GM12878 (cell line): ENCODE measurements around the gene POC1B. TPM values are rescaled to one million over a fixed set of nuclear protein-coding genes. Genes with fewer than 3 reads are reported as not detected.

ENCODE experiments used
- ATAC-seq: fragments of 200-7000 bp; cut with Tn5 transposase; 3 replicates; pipeline ENCODE4 v1.9.1; 2020; ENCODE audit warnings: mild to moderate bottlenecking, moderate library complexity
- BruUV-seq: library from RNA; stranded (reverse); fragments of 400-500 nt; replicated peaks from 2 replicates; lab custom pipeline; 2021; lab: Mats Ljungman, UMichigan
- CTCF ChIA-PET: fragments of 300-600 bp; sonication (Branson Sonifier 250); formaldehyde crosslinking; extraction: SDS; loops from one replicate; lab custom pipeline; 2021; ENCODE audit warnings: inconsistent platforms; lab: Yijun Ruan, JAX
- POLR2A ChIA-PET: fragments of 350-600 bp; formaldehyde crosslinking; extraction: SDS; loops from one replicate; lab custom pipeline; 2021; ENCODE audit warnings: inconsistent platforms; lab: Charles Lee
- RAD21 ChIA-PET: fragments of 300-600 bp; sonication (Branson Sonifier 250); formaldehyde crosslinking; loops from one replicate; lab custom pipeline; 2023; ENCODE audit warnings: antibody characterized with exemption; ENCODE audit not compliant: unreplicated experiment; lab: Charles Lee
- SMC1A ChIA-PET: fragments of 300-600 bp; sonication (Branson Sonifier 250); formaldehyde crosslinking; loops from one replicate; lab custom pipeline; 2023; ENCODE audit not compliant: unreplicated experiment, uncharacterized antibody; lab: Charles Lee
- DNase-seq: peaks from one replicate; pipeline ENCODE4 v3.0.0-alpha.2; 2011; ENCODE audit warnings: low read depth, low spot score
- FAIRE-seq: peaks from 3 replicates; lab custom pipeline; 2011; peaks lifted over from hg19 to GRCh38; lab: Jason Lieb, UNC
- H2AFZ ChIP-seq: 2 replicates; pipeline ENCODE4 v1.6.0; 2011; ENCODE audit warnings: low read depth, low read length, control low read depth; ENCODE audit not compliant: control insufficient read depth
- H3K27ac ChIP-seq: 2 replicates; pipeline ENCODE4 v1.5.1; 2011; ENCODE audit warnings: control low read depth; ENCODE audit not compliant: control insufficient read depth, insufficient read depth
- H3K27me3 ChIP-seq, 2 experiments: replicated peaks in 1 of 2; 2 replicates each; pipeline versions ENCODE4 v1.6.0 to v1.6.1; 2011; ENCODE audit warnings: low read length in 1 of 2; ENCODE audit not compliant: control insufficient read depth in 2 of 2, insufficient read depth in 2 of 2
- H3K36me3 ChIP-seq, 2 experiments: 2 replicates each; pipeline ENCODE4 v1.5.1; 2011; ENCODE audit warnings: low read length in 1 of 2; ENCODE audit not compliant: control insufficient read depth in 2 of 2, insufficient read depth in 2 of 2
- H3K4me1 ChIP-seq: 2 replicates; pipeline ENCODE4 v1.6.1; 2011; ENCODE audit warnings: mild to moderate bottlenecking, low read length, moderate library complexity, mixed read lengths; ENCODE audit not compliant: control insufficient read depth, insufficient read depth
- H3K4me2 ChIP-seq: 2 replicates; pipeline ENCODE4 v1.6.0; 2011; ENCODE audit warnings: control low read depth; ENCODE audit not compliant: control insufficient read depth, insufficient read depth
- H3K4me3 ChIP-seq: fragments of 200-600 bp; sonication (generic); 2 replicates; pipeline ENCODE4 v1.5.1; 2016
- H3K79me2 ChIP-seq: 2 replicates; pipeline ENCODE4 v1.6.0; 2011; ENCODE audit warnings: low read length; ENCODE audit not compliant: control insufficient read depth, insufficient read depth
- H3K9ac ChIP-seq: 2 replicates; pipeline ENCODE4 v1.8.0; 2011; ENCODE audit warnings: low read length, control low read depth, mixed read lengths; ENCODE audit not compliant: control insufficient read depth, insufficient read depth
- H3K9me3 ChIP-seq: replicated peaks from 3 replicates; pipeline ENCODE4 v1.5.1; 2011; ENCODE audit warnings: mild to moderate bottlenecking, low read length; ENCODE audit not compliant: control insufficient read depth, insufficient read depth
- H4K20me1 ChIP-seq: 2 replicates; pipeline ENCODE4 v1.6.0; 2011; ENCODE audit not compliant: control insufficient read depth, insufficient read depth
- ASH2L ChIP-seq: fragments of 300-600, 200-600 bp; sonication (generic); IDR thresholded peaks from 2 replicates; pipeline ENCODE4 v1.6.1; 2017; ENCODE audit warnings: low read depth, mild to moderate bottlenecking, borderline replicate concordance
- CHD4 ChIP-seq: fragments of 200-600 bp; sonication (generic); IDR thresholded peaks from 2 replicates; pipeline ENCODE4 v1.6.1; 2016; ENCODE audit warnings: mild to moderate bottlenecking
- CREM ChIP-seq: IDR thresholded peaks from 2 replicates; pipeline ENCODE4 v1.6.1; 2014; ENCODE audit warnings: antibody characterized with exemption, low read depth
- HCFC1 ChIP-seq: fragments of 150-350 bp; IDR thresholded peaks from 2 replicates; pipeline ENCODE4 v1.6.1; 2014; ENCODE audit warnings: low read length
- IKZF2 ChIP-seq, 2 experiments: fragments of 450-650 bp; IDR thresholded peaks; 2 replicates each; pipeline ENCODE4 v1.6.1; 2017; ENCODE audit warnings: mild to moderate bottlenecking in 2 of 2, moderate library complexity in 2 of 2
- NR2C1 ChIP-seq: fragments of 450-650 bp; IDR thresholded peaks from 2 replicates; pipeline ENCODE4 v1.6.1; 2017; ENCODE audit warnings: antibody characterized with exemption, mild to moderate bottlenecking, moderate library complexity
- POU2F2 ChIP-seq: IDR thresholded peaks from 3 replicates; pipeline ENCODE4 v1.6.1; 2011; ENCODE audit warnings: low read depth, mild to moderate bottlenecking, low read length, borderline replicate concordance
- RAD21 ChIP-seq: IDR thresholded peaks from 2 replicates; pipeline ENCODE4 v1.6.1; 2011; ENCODE audit warnings: mild to moderate bottlenecking, low read depth, low read length, moderate library complexity; ENCODE audit not compliant: insufficient read depth
- SMARCA5 ChIP-seq: fragments of 450-650 bp; IDR thresholded peaks from 2 replicates; pipeline ENCODE4 v1.6.1; 2017; ENCODE audit warnings: mild to moderate bottlenecking
- TAF1 ChIP-seq: IDR thresholded peaks from 2 replicates; pipeline ENCODE4 v1.6.1; 2011; ENCODE audit warnings: mild to moderate bottlenecking, low read depth, low read length, borderline replicate concordance
- TCF7 ChIP-seq: IDR thresholded peaks from 2 replicates; pipeline ENCODE4 v1.6.1; 2014; ENCODE audit warnings: antibody characterized with exemption, borderline replicate concordance
- ZNF274 ChIP-seq: IDR thresholded peaks from one replicate; pipeline ENCODE4 v1.8.0; 2011; ENCODE audit not compliant: insufficient read length, insufficient read depth
- ZZZ3 ChIP-seq: IDR thresholded peaks from 2 replicates; pipeline ENCODE4 v1.6.1; 2011; ENCODE audit warnings: low read depth; ENCODE audit not compliant: control insufficient read depth, insufficient read length
- WGBS: methylation state at CpG from one replicate; pipeline ENCODE4 v1.1.6; 2016; ENCODE audit warnings: low lambda C conversion rate; ENCODE audit not compliant: insufficient replicate concordance, insufficient coverage; ENCODE audit errors: missing lambda C conversion rate; 5-methylcytosine and 5-hydroxymethylcytosine counted together
- in situ Hi-C: fragments of 300-500 bp; cut with MboI; formaldehyde crosslinking; loops from 9 replicates; pipeline ENCODE4 v1.14.3; 2018; ENCODE audit warnings: mixed read lengths
- intact Hi-C: fragments of 100-400 bp; cut with micrococcal nuclease; formaldehyde crosslinking; loops from one replicate; pipeline ENCODE4 v1.14.2; 2022; ENCODE audit not compliant: unreplicated experiment
- polyA plus RNA-seq, 11 experiments: library from polyadenylated mRNA; depleted of rRNA in 4 of 11; unstranded in 6 of 11; stranded (reverse) in 5 of 11; fragments of >200 nt; fragmentation: Nextera tagmentation in 4 of 11; fragmentation: Illumina TruSeq in 1 of 11; extraction: Ambion mirVana in 4 of 11; extraction: Trizol in 1 of 11; gene quantifications; 1 replicate in 1 of 11; 2 replicates in 10 of 11; pipeline versions ENCODE4 v1.2.1 to v1.2.3, GENCODE V29; 2011 to 2016; ENCODE audit warnings: inconsistent platforms in 2 of 11, missing spikeins in 2 of 11, low read depth in 1 of 11
- total RNA-seq, 4 experiments: library from RNA; depleted of rRNA in 3 of 4; stranded (reverse); fragments of >200 nt in 3 of 4; fragmentation: Illumina TruSeq in 1 of 4; extraction: Trizol in 1 of 4; gene quantifications; 2 replicates each; pipeline versions ENCODE4 v1.2.1 to v1.2.3, GENCODE V29; 2013 to 2021
- TF ChIP-seq, protein P1 (sequence below): IDR thresholded peaks from 2 replicates; pipeline ENCODE4 v1.6.1; 2012; ENCODE audit warnings: low read depth, low read length, improper control_type of control experiment
- TF ChIP-seq, protein P2 (sequence below): fragments of 450-650 bp; formaldehyde crosslinking; IDR thresholded peaks from 2 replicates; pipeline ENCODE4 v1.4.0; 2022; ENCODE audit warnings: mild to moderate bottlenecking, moderate library complexity
- TF ChIP-seq, protein P3 (sequence below): fragments of 450-650 bp; IDR thresholded peaks from 2 replicates; pipeline ENCODE4 v1.6.1; 2017; ENCODE audit warnings: mild to moderate bottlenecking, low read depth, inconsistent platforms; ENCODE audit not compliant: poor library complexity, severe bottlenecking
- TF ChIP-seq, protein P4 (sequence below): IDR thresholded peaks from 2 replicates; pipeline ENCODE4 v1.6.1; 2011; ENCODE audit warnings: borderline replicate concordance, low read depth, mild to moderate bottlenecking, moderate library complexity, low read length; ENCODE audit not compliant: insufficient read depth, poor library complexity, severe bottlenecking

POC1B gene
- total and polyA plus RNA-seq, 10 of the 15 experiments (the other 5 are each of a cell fraction or from before 2014, with no cell fraction given): 4.4 to 17.8 (median 11.3) TPM

DNA sequence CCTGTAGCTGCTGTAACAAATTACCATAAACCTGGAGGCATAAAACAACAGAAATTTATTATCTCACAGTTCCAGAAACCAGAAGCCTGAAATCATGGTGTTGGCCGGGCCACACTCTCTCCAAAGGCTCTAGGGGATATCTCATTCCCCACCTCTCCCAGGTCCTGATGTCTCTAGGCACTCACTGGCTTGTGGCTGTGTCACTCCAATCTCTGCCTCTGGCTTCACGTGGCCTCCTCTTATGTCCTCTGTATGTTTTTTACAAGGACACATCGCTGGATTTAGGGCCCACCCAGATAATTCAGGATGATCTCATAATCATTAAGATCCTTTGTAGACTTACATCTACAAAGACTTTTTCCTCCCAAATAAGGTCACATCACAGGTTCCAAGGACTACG is 9.2 kb downstream of the POC1B start:
- H3K4me3 ChIP-seq: no peak overlapping the region
- ChIA-PET CTCF (interaction anchor here (1.6 kb wide), 1 partner anchor 46 kb away, joined by 3 read pairs; no protein-coding TSS in a partner anchor), POLR2A (interaction anchor here (0.6 kb wide), 1 partner anchor 45 kb away, joined by 3 read pairs; no protein-coding TSS in a partner anchor), SMC1A (interaction anchor here (1.4 kb wide), 1 partner anchor 11 kb away, joined by 6 read pairs; no protein-coding TSS in a partner anchor), RAD21 (interaction anchor here (1.1 kb wide), 1 partner anchor 45 kb away, joined by 3 read pairs; no protein-coding TSS in a partner anchor)
- no peak for FAIRE-seq
- 74% methylated on average over 4 of the region's 4 CpGs for WGBS
- no peaks in the 10 kb centered on the region for H4K20me1 ChIP-seq
- DNase-seq: no peak
- H3K27me3 ChIP-seq: no peaks in the 10 kb centered on the region
- peaks cover 5% of the 10 kb centered on the region; the same call in 1 of the 2 replicates for H3K4me1 ChIP-seq
- H3K9ac ChIP-seq: no peak overlapping the region
- peaks cover 2% of the 10 kb centered on the region for H3K79me2 ChIP-seq
- no TSS peak for BruUV-seq
- no peaks in the 10 kb centered on the region for H3K9me3 ChIP-seq
- H2AFZ ChIP-seq: no peak overlapping the region
- intact Hi-C loops: no loop called here
- no peaks in the 10 kb centered on the region for H3K36me3 ChIP-seq
- in situ Hi-C loops: loop anchor here (25.0 kb wide), 1 partner anchor 1379 kb away; the partner anchor contains the start of genes CEP290 and TMTC3
- no peak overlapping the region for H3K27ac ChIP-seq
- no peak overlapping the region for H3K4me2 ChIP-seq
- no peak for ATAC-seq
- TF ChIP-seq, protein P1, sequence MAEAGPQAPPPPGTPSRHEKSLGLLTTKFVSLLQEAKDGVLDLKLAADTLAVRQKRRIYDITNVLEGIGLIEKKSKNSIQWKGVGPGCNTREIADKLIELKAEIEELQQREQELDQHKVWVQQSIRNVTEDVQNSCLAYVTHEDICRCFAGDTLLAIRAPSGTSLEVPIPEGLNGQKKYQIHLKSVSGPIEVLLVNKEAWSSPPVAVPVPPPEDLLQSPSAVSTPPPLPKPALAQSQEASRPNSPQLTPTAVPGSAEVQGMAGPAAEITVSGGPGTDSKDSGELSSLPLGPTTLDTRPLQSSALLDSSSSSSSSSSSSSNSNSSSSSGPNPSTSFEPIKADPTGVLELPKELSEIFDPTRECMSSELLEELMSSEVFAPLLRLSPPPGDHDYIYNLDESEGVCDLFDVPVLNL: no peak
- no peak for TF ChIP-seq POU2F2
- TF ChIP-seq ASH2L: no peak
- TF ChIP-seq, protein P2, sequence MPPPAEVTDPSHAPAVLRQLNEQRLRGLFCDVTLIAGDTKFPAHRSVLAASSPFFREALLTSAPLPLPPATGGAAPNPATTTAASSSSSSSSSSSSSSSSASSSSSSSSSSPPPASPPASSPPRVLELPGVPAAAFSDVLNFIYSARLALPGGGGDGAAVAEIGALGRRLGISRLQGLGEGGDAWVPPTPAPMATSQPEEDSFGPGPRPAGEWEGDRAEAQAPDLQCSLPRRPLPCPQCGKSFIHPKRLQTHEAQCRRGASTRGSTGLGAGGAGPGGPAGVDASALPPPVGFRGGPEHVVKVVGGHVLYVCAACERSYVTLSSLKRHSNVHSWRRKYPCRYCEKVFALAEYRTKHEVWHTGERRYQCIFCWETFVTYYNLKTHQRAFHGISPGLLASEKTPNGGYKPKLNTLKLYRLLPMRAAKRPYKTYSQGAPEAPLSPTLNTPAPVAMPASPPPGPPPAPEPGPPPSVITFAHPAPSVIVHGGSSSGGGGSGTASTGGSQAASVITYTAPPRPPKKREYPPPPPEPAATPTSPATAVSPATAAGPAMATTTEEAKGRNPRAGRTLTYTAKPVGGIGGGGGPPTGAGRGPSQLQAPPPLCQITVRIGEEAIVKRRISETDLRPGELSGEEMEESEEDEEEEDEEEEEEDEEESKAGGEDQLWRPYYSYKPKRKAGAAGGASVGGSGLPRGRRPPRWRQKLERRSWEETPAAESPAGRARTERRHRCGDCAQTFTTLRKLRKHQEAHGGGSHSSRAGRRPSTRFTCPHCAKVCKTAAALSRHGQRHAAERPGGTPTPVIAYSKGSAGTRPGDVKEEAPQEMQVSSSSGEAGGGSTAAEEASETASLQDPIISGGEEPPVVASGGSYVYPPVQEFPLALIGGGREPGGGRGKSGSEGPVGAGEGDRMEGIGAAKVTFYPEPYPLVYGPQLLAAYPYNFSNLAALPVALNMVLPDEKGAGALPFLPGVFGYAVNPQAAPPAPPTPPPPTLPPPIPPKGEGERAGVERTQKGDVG (CRISPR knock-in tag): no peak
- TF ChIP-seq CREM: no peak
- no peak for TF ChIP-seq NR2C1
- TF ChIP-seq, protein P3, sequence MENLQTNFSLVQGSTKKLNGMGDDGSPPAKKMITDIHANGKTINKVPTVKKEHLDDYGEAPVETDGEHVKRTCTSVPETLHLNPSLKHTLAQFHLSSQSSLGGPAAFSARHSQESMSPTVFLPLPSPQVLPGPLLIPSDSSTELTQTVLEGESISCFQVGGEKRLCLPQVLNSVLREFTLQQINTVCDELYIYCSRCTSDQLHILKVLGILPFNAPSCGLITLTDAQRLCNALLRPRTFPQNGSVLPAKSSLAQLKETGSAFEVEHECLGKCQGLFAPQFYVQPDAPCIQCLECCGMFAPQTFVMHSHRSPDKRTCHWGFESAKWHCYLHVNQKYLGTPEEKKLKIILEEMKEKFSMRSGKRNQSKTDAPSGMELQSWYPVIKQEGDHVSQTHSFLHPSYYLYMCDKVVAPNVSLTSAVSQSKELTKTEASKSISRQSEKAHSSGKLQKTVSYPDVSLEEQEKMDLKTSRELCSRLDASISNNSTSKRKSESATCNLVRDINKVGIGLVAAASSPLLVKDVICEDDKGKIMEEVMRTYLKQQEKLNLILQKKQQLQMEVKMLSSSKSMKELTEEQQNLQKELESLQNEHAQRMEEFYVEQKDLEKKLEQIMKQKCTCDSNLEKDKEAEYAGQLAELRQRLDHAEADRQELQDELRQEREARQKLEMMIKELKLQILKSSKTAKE: no peak
- no peak for TF ChIP-seq SMARCA5
- no peak for TF ChIP-seq HCFC1
- TF ChIP-seq RAD21: no peak
- no peak for TF ChIP-seq TAF1
- no peak for TF ChIP-seq IKZF2 (IDR thresholded peaks at IDR 0.05)
- TF ChIP-seq ZZZ3: no peak
- no peak for TF ChIP-seq ZNF274
- no peak for TF ChIP-seq TCF7
- no peak for TF ChIP-seq CHD4
- TF ChIP-seq, protein P4, sequence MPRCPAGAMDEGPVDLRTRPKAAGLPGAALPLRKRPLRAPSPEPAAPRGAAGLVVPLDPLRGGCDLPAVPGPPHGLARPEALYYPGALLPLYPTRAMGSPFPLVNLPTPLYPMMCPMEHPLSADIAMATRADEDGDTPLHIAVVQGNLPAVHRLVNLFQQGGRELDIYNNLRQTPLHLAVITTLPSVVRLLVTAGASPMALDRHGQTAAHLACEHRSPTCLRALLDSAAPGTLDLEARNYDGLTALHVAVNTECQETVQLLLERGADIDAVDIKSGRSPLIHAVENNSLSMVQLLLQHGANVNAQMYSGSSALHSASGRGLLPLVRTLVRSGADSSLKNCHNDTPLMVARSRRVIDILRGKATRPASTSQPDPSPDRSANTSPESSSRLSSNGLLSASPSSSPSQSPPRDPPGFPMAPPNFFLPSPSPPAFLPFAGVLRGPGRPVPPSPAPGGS: no peak
